GM13977 (cell line): ENCODE data around the gene PTPRE.

ENCODE experiments used
- DNase-seq: peaks from one replicate; pipeline ENCODE4 v3.0.0; 2012; ENCODE audit warnings: low spot score
- in situ Hi-C: fragments of 300-500 bp; cut with MboI; formaldehyde crosslinking; loops from one replicate; pipeline ENCODE4 v1.12.0; 2022; ENCODE audit warnings: low sequenced_read_pairs, low pct_unique_long_range_greater_than_20kb, mixed read lengths, inconsistent platforms; ENCODE audit not compliant: unreplicated experiment
- TF ChIP-seq, protein P1 (sequence below): IDR thresholded peaks from 2 replicates; pipeline ENCODE4 v1.5.1; 2012; ENCODE audit warnings: mild to moderate bottlenecking, control low read depth; ENCODE audit not compliant: insufficient read depth; ENCODE audit errors: extremely low read depth, missing control alignments

The PTPRE gene

GRCh38 chr10:127933271-127933670 lies 26.4 kb downstream of the PTPRE start:
- in situ Hi-C loops: no loop called here
- DNase-seq: no peak
- TF ChIP-seq, protein P1, sequence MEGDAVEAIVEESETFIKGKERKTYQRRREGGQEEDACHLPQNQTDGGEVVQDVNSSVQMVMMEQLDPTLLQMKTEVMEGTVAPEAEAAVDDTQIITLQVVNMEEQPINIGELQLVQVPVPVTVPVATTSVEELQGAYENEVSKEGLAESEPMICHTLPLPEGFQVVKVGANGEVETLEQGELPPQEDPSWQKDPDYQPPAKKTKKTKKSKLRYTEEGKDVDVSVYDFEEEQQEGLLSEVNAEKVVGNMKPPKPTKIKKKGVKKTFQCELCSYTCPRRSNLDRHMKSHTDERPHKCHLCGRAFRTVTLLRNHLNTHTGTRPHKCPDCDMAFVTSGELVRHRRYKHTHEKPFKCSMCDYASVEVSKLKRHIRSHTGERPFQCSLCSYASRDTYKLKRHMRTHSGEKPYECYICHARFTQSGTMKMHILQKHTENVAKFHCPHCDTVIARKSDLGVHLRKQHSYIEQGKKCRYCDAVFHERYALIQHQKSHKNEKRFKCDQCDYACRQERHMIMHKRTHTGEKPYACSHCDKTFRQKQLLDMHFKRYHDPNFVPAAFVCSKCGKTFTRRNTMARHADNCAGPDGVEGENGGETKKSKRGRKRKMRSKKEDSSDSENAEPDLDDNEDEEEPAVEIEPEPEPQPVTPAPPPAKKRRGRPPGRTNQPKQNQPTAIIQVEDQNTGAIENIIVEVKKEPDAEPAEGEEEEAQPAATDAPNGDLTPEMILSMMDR: no peak

DNA sequence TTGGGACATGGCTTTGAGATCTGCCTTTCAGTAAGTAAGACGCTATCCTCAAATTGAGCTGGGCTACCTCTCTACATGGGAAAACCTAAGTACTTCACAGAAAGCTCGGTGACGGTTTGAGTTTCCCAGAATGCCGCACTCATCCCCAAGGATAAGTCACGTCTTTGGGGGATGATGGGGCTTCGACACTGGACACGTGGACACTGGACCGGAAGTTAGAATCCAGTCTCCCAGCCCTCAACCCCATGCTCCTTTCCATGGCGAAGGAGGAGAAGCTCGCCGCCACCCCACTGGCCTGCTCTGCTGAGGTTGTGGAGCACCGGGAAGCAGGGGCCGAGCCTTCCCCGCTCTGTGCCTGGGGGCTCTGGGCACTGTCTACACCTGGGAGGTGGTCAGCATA lies 27.5 kb downstream of the PTPRE start:
- no peak for DNase-seq
- TF ChIP-seq, protein P1: no peak
- in situ Hi-C loops: no loop called here

GRCh38 chr10:127935071-127935561 lies 28.2 kb downstream of the PTPRE start:
- DNase-seq: no peak
- in situ Hi-C loops: no loop called here
- TF ChIP-seq, protein P1: no peak

DNA sequence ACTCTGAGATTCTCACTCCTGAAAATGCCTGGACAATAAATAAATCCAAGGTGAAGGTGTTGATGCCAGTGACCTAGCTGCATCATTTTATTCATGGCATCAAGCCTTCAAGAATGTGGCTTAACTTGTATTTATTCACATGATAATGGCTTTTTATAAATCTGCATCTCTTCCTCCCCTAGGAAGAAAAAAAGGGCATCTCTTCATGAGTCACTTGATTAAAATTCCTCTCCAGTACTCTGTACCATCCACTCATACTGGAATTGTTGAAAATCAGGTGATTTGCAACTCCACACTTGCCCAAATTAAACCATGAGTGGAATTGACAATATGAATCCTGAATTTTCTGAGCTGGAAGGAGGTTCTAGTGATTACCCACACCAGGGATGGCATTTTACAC lies 30.2 kb downstream of the PTPRE start:
- TF ChIP-seq, protein P1: no peak
- no peak for DNase-seq
- in situ Hi-C loops: no loop called here

- TF ChIP-seq, protein P1: no peak
- in situ Hi-C loops: no loop called here
- DNase-seq: no peak
Measured at GRCh38 chr10:127937915-127938463, 31.1 kb downstream of the PTPRE start.

DNA sequence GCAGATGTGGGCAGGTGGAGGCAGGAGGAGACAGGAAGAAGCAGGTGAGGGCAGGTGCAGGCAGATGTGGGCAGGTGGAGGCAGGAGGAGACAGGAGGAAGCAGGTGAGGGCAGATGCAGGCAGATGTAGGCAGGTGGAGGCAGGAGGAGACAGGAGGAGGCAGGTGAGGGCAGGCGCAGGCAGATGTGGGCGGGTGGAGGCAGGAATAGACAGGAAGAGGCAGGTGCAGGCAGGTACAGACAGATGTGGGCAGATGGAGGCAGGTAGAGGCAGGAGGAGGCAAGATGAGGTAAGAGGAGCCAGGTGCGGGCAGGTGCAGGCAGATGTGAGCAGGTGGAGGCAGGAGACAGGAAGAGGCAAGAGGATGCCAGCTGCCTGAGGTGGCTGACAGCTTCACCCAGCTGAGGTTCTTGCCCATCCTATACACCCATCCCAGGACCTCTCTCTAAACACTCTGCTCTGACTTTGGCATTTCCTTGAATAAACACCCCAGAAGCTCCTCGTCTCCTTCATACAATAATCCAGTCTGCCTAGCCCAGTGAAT lies 33.0 kb downstream of the PTPRE start:
- in situ Hi-C loops: no loop called here
- DNase-seq: no peak
- TF ChIP-seq, protein P1: no peak
